ENCODE results near the gene HSPA12B. TPM values are rescaled to one million over a fixed set of nuclear protein-coding genes. Genes with fewer than 3 reads are reported as not detected.
A peak's percentile ranks its signal among the peaks of the same experiment; 100 is the strongest.

Gene HSPA12B
- polyA plus RNA-seq, 2 of the 4 experiments (the other 2 are of a cell fraction): 0.37 to 1.2 TPM

DNA sequence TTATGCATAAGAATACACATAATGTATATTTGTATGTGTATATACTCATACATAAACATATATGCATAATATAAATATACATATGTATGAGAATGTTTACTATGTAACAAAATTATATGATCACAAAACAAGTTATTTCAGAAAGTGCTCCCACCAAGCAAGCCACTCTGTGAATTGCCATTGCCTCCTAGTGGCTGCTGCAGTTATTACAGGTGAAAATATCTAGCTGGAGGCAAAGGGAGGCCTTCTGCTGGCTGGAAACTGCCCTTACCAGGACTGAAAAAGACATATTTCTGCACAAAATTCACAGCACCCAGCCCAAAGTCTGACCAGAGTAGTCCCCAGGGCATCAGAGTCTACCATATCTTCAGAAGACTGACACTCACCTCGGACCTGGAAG lies 36.3 kb upstream of the HSPA12B start:
- TF ChIP-seq, protein P1, sequence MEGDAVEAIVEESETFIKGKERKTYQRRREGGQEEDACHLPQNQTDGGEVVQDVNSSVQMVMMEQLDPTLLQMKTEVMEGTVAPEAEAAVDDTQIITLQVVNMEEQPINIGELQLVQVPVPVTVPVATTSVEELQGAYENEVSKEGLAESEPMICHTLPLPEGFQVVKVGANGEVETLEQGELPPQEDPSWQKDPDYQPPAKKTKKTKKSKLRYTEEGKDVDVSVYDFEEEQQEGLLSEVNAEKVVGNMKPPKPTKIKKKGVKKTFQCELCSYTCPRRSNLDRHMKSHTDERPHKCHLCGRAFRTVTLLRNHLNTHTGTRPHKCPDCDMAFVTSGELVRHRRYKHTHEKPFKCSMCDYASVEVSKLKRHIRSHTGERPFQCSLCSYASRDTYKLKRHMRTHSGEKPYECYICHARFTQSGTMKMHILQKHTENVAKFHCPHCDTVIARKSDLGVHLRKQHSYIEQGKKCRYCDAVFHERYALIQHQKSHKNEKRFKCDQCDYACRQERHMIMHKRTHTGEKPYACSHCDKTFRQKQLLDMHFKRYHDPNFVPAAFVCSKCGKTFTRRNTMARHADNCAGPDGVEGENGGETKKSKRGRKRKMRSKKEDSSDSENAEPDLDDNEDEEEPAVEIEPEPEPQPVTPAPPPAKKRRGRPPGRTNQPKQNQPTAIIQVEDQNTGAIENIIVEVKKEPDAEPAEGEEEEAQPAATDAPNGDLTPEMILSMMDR (IDR thresholded peaks at IDR 0.05): peak; percentile 36; the same call in 2 of the 3 replicates
- TF ChIP-seq CEBPB (IDR thresholded peaks at IDR 0.05): no peak
- ChIA-PET POLR2A (no interaction called here), CTCF (interaction anchor here (0.9 to 61.5 kb wide), 4 partner anchors 9 to 147 kb away, joined by 3 to 2233 read pairs (median 96); partner anchors contain the start of genes ADAM33, ADISSP, HSPA12B and SIGLEC1)
- ATAC-seq (no peak), DNase-seq (ENCODE audit: low read depth in 1 of 2, low spot score in 1 of 2) (no peak), FAIRE-seq (peak; percentile 13)
- Histone ChIP-seq H3K27ac (no peak overlapping the region), H3K4me1 (no peaks in the 10 kb centered on the region), H3K4me3 (no peak overlapping the region), H3K9me3 (0 out of 3 replicates have a peak, but pooled peaks cover 2% of the 10 kb centered on the region), H3K4me2 (no peak overlapping the region)
- WGBS (ENCODE audit: missing lambda C conversion rate): 35% methylated on average over 1 of the region's 1 CpG

DNA sequence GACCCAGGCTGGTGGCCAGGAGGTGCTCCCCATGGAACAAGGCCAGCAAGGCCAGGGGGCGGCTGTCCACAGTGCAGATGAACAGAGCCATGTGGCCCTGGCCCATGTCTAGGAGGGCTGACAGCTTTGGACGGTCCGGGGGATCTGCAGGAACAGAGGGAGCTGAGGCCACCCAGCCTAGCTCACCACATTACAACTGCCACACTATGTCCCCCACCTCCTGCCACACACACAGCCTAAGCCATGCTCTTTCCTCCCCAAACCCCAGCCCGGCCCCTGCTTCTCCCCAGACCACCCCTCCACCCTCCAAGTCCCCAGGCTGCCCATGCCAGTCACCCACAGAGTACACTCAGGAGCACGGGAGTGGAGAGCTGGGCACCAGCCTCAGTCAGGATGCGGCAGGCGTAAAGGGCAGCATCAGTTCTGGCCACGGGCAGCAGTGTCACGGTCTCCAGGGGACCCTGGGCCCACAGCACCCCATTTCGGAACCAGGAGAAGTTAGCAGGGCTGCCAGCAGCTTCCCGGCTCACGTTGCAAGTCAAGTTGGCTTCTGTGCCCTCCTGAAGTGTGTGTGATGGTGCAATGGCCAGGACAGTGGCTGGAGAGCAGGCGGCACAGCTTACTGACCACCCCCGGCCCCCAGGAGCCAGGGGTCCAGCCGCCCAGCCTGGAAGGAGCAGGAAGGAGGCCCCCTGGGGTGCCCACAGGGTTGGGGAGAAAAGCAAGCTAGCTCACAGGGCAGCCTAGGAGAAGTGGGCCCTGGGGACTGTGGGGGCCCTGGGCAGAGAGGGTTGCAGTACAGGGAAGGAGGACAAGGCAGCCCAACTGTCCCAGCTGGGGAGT lies 35.5 kb upstream of the HSPA12B start:
- Histone ChIP-seq H3K9me3 (0 out of 3 replicates have a peak, but pooled peaks cover 2% of the 10 kb centered on the region), H3K4me2 (no peak overlapping the region), H3K4me1 (no peaks in the 10 kb centered on the region), H3K4me3 (no peak overlapping the region), H3K27ac (no peak overlapping the region)
- 43% methylated on average over 12 of the region's 15 CpGs for WGBS (ENCODE audit: missing lambda C conversion rate)
- FAIRE-seq: no peak
- POLR2A ChIA-PET: no interaction called here
- ATAC-seq: no peak; a peak in 1 of 6 replicates
- no peak for DNase-seq (ENCODE audit: low read depth in 1 of 2, low spot score in 1 of 2)
- CTCF ChIA-PET: interaction anchor here (0.7 to 61.5 kb wide), 6 partner anchors 10 to 147 kb away, joined by 3 to 2233 read pairs (median 5); partner anchors contain the start of genes ADAM33, ADISSP, HSPA12B and SIGLEC1
- TF ChIP-seq, protein P2, sequence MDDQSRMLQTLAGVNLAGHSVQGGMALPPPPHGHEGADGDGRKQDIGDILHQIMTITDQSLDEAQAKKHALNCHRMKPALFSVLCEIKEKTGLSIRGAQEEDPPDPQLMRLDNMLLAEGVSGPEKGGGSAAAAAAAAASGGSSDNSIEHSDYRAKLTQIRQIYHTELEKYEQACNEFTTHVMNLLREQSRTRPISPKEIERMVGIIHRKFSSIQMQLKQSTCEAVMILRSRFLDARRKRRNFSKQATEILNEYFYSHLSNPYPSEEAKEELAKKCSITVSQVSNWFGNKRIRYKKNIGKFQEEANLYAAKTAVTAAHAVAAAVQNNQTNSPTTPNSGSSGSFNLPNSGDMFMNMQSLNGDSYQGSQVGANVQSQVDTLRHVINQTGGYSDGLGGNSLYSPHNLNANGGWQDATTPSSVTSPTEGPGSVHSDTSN (IDR thresholded peaks at IDR 0.05): no peak
- TF ChIP-seq MAZ (IDR thresholded peaks at IDR 0.05; ENCODE audit: borderline replicate concordance, low read depth, low read length) (no peak), RFX5 (IDR thresholded peaks at IDR 0.05) (no peak), FOXS1 (CRISPR knock-in tag; IDR thresholded peaks at IDR 0.05) (no peak), MYC (IDR thresholded peaks at IDR 0.05; ENCODE audit: borderline replicate concordance, low read length) (no peak), HOXB5 (CRISPR knock-in tag; IDR thresholded peaks at IDR 0.05) (no peak), CEBPB (IDR thresholded peaks at IDR 0.05) (no peak), RCOR1 (IDR thresholded peaks at IDR 0.05; ENCODE audit: low read depth, low read length) (no peak), JUNB (IDR thresholded peaks at IDR 0.05) (no peak), SREBF2 (IDR thresholded peaks at IDR 0.05) (no peak)
- TF ChIP-seq, protein P3, sequence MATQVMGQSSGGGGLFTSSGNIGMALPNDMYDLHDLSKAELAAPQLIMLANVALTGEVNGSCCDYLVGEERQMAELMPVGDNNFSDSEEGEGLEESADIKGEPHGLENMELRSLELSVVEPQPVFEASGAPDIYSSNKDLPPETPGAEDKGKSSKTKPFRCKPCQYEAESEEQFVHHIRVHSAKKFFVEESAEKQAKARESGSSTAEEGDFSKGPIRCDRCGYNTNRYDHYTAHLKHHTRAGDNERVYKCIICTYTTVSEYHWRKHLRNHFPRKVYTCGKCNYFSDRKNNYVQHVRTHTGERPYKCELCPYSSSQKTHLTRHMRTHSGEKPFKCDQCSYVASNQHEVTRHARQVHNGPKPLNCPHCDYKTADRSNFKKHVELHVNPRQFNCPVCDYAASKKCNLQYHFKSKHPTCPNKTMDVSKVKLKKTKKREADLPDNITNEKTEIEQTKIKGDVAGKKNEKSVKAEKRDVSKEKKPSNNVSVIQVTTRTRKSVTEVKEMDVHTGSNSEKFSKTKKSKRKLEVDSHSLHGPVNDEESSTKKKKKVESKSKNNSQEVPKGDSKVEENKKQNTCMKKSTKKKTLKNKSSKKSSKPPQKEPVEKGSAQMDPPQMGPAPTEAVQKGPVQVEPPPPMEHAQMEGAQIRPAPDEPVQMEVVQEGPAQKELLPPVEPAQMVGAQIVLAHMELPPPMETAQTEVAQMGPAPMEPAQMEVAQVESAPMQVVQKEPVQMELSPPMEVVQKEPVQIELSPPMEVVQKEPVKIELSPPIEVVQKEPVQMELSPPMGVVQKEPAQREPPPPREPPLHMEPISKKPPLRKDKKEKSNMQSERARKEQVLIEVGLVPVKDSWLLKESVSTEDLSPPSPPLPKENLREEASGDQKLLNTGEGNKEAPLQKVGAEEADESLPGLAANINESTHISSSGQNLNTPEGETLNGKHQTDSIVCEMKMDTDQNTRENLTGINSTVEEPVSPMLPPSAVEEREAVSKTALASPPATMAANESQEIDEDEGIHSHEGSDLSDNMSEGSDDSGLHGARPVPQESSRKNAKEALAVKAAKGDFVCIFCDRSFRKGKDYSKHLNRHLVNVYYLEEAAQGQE (IDR thresholded peaks at IDR 0.05): no peak
- TF ChIP-seq, protein P4, sequence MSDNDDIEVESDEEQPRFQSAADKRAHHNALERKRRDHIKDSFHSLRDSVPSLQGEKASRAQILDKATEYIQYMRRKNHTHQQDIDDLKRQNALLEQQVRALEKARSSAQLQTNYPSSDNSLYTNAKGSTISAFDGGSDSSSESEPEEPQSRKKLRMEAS (IDR thresholded peaks at IDR 0.05): no peak
- TF ChIP-seq, protein P1 (IDR thresholded peaks at IDR 0.05): no peak
